Glomerular endothelial cell (primary cell): Measurements from ENCODE around the gene PRRX2. TPM values are rescaled to one million over a fixed set of nuclear protein-coding genes. Genes with fewer than 3 reads are reported as not detected.

Experiments used
- DNase-seq: peaks from one replicate; pipeline ENCODE4 v3.0.0-alpha.2; 2011; ENCODE audit warnings: low read depth, low spot score; ENCODE audit errors: extremely low read depth
- total RNA-seq: library from RNA; depleted of rRNA; stranded (reverse); fragments of >200 nt; gene quantifications from 2 replicates; pipeline ENCODE4 v1.2.3, GENCODE V29; 2015

The PRRX2 gene
- total RNA-seq: 1.4 TPM in 1 of 2 replicates, not detected in the other

- no peak for DNase-seq
These were observed at the start of gene PRRX2 for GRCh38 chr9:129665389-129665775. TSS of gene PRRX2 (plus strand) at chr9:129665647. CDS start at chr9:129665868, 221 bp downstream.

GRCh38 chr9:129617167-129617566 lies 48.3 kb upstream of the PRRX2 start:
- no peak for DNase-seq

GRCh38 chr9:129619787-129620668 lies 45.4 kb upstream of the PRRX2 start:
- DNase-seq: no peak

GRCh38 chr9:129620669-129621295 lies 44.7 kb upstream of the PRRX2 start, which contains the start of gene C9orf50:
TSS of gene C9orf50 (minus strand) at chr9:129621101. CDS start at chr9:129620574, 527 bp downstream.
- no peak for DNase-seq

- DNase-seq: no peak
These were observed 42.1 kb upstream of the PRRX2 start for GRCh38 chr9:129623331-129623730.

- no peak for DNase-seq
These were observed 41.2 kb upstream of the PRRX2 start for GRCh38 chr9:129624168-129624759.

- no peak for DNase-seq
These were observed 40.5 kb upstream of the PRRX2 start for GRCh38 chr9:129624947-129625346.

- no peak for DNase-seq
These were observed 39.3 kb upstream of the PRRX2 start, which contains the start of gene NTMT1 for GRCh38 chr9:129626079-129626624. TSS of gene NTMT1 (plus strand) at chr9:129626163. CDS start at chr9:129632704, 6,541 bp downstream.

GRCh38 chr9:129626625-129627284 lies 38.7 kb upstream of the PRRX2 start:
- no peak for DNase-seq

GRCh38 chr9:129627556-129628440 lies 37.6 kb upstream of the PRRX2 start:
- no peak for DNase-seq

GRCh38 chr9:129628709-129629108 lies 36.7 kb upstream of the PRRX2 start:
- no peak for DNase-seq

GRCh38 chr9:129629251-129629820 lies 36.1 kb upstream of the PRRX2 start:
- DNase-seq: no peak

- no peak for DNase-seq
These were observed 34.3 kb upstream of the PRRX2 start for GRCh38 chr9:129630967-129631673.

GRCh38 chr9:129631674-129632129 lies 33.7 kb upstream of the PRRX2 start:
- DNase-seq: no peak

- no peak for DNase-seq
These were observed 33.0 kb upstream of the PRRX2 start for GRCh38 chr9:129632460-129632859.

- no peak for DNase-seq
These were observed 32.2 kb upstream of the PRRX2 start for GRCh38 chr9:129633207-129633606.

- DNase-seq: no peak
These were observed 31.6 kb upstream of the PRRX2 start for GRCh38 chr9:129633848-129634247.
